ENCODE data around the gene PRORP. TPM values are rescaled to one million over a fixed set of nuclear protein-coding genes. Genes with fewer than 3 reads are reported as not detected.

PRORP gene
- total and polyA plus RNA-seq, 2 of the 13 experiments (the other 11 are each of a cell fraction or from before 2014, with no cell fraction given), result 48.9 to 88.7 TPM

DNA sequence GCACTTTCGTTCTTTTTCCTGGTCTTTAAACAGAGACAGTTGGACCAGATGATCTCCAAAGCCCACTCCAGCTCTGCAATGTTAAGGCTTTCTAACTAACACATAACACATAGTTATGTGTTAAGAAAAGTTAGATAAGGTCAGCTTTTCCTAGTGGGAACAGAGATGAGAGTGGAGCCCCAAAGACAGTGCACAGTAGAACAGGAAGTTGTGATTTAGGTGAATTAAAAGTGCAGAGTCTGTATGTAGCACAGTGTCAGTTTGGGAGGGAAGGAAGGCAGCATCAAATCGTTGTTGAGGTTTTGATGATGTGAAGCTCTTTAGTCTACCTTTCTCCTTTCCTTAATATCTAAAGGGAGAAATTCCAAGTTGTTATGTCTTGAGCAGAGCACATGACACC, 31.7 kb downstream of the PRORP start:
- no TSS peak for BruUV-seq (replicated peaks)
- POLR2A ChIA-PET, result interaction anchor here (1.0 to 3.4 kb wide), 2 partner anchors 138 to 250 kb away, joined by 3 to 22 read pairs; partner anchors contain the start of genes NFKBIA and PSMA6

More for the DNA sequence above, 31.7 kb downstream of the PRORP start:
- no peak overlapping the region for H3K4me2 ChIP-seq (ENCODE audit: low read depth, low read length)
- no peak for DNase-seq (ENCODE audit: low spot score)
- H3K79me2 ChIP-seq (ENCODE audit: insufficient read depth, low read length), result peaks cover 10% of the 10 kb centered on the region
- no peaks in the 10 kb centered on the region for H4K20me1 ChIP-seq (ENCODE audit: insufficient read depth, low read length)
- ATAC-seq, result no peak
- no peak for FAIRE-seq
- in situ Hi-C loops (cut with HindIII; ENCODE audit: extremely low pct_ligation_motif_present, low pct_unique_long_range_greater_than_20kb) (no loop called here), intact Hi-C loops (cut with micrococcal nuclease; ENCODE audit: unreplicated experiment) (no loop called here)
- no peaks in the 10 kb centered on the region for H3K9me3 ChIP-seq (ENCODE audit: low read length)
- no peak overlapping the region for H2AFZ ChIP-seq (ENCODE audit: low read length)
- H3K9ac ChIP-seq (ENCODE audit: insufficient read depth, low read depth, low read length), result no peak overlapping the region
- no peak overlapping the region for H3K4me3 ChIP-seq (replicated peaks in 1 of 3; ENCODE audit: insufficient read depth in 1 of 3, low read depth in 2 of 3, low read length in 3 of 3)
- H3K4me1 ChIP-seq (ENCODE audit: insufficient read depth, low read length), result peaks cover 6% of the 10 kb centered on the region
- WGBS (ENCODE audit: low lambda C conversion rate), result 93% methylated on average over 2 of the region's 2 CpGs
- CTCF ChIA-PET (ENCODE audit: low intra/inter-chr PET ratio, low total read pairs), result no interaction called here
- TF ChIP-seq, protein P1, sequence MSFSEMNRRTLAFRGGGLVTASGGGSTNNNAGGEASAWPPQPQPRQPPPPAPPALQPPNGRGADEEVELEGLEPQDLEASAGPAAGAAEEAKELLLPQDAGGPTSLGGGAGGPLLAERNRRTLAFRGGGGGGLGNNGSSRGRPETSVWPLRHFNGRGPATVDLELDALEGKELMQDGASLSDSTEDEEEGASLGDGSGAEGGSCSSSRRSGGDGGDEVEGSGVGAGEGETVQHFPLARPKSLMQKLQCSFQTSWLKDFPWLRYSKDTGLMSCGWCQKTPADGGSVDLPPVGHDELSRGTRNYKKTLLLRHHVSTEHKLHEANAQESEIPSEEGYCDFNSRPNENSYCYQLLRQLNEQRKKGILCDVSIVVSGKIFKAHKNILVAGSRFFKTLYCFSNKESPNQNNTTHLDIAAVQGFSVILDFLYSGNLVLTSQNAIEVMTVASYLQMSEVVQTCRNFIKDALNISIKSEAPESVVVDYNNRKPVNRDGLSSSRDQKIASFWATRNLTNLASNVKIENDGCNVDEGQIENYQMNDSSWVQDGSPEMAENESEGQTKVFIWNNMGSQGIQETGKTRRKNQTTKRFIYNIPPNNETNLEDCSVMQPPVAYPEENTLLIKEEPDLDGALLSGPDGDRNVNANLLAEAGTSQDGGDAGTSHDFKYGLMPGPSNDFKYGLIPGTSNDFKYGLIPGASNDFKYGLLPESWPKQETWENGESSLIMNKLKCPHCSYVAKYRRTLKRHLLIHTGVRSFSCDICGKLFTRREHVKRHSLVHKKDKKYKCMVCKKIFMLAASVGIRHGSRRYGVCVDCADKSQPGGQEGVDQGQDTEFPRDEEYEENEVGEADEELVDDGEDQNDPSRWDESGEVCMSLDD (CRISPR knock-in tag; IDR thresholded peaks at IDR 0.05; ENCODE audit: borderline replicate concordance), result no peak
- no peak for TF ChIP-seq ZNF253 (CRISPR knock-in tag; IDR thresholded peaks at IDR 0.05; ENCODE audit: borderline replicate concordance)
- TF ChIP-seq CHD4 (IDR thresholded peaks at IDR 0.05; ENCODE audit: borderline replicate concordance, low read length), result no peak
- no peak for TF ChIP-seq ZFY (CRISPR knock-in tag; IDR thresholded peaks at IDR 0.05)
- no peak for TF ChIP-seq ZNF33B (CRISPR knock-in tag; IDR thresholded peaks at IDR 0.05)
- no peak for TF ChIP-seq ZNF44 (CRISPR knock-in tag; IDR thresholded peaks at IDR 0.05)
- TF ChIP-seq HOXA9 (CRISPR knock-in tag; IDR thresholded peaks at IDR 0.05; ENCODE audit: borderline replicate concordance), result no peak
- TF ChIP-seq ZFP36L2 (CRISPR knock-in tag; IDR thresholded peaks at IDR 0.05), result no peak
- TF ChIP-seq HDAC6 (IDR thresholded peaks at IDR 0.05; ENCODE audit: low read depth, low read length), result no peak
- no peak for TF ChIP-seq ZNF879 (CRISPR knock-in tag; IDR thresholded peaks at IDR 0.05)
- no peaks in the 10 kb centered on the region for H3K27me3 ChIP-seq (ENCODE audit: control insufficient read depth in 1 of 2, insufficient read depth in 2 of 2, low read length in 2 of 2)
- H3K27ac ChIP-seq (ENCODE audit: extremely low read length, insufficient read depth, low read length), result no peak overlapping the region
- H3K36me3 ChIP-seq (replicated peaks in 1 of 2; ENCODE audit: control insufficient read depth in 1 of 2, insufficient read depth in 2 of 2, low read length in 2 of 2), result peaks cover 2 to 3% of the 10 kb centered on the region in 2 experiments; a peak in 2 of 5 replicates

All from HepG2 (cell line).